LNCAP (cell line): ENCODE results near the gene CAPZA2.

Experiments used
- CTCF ChIP-seq: fragments of 450-650 bp; IDR thresholded peaks from 2 replicates; pipeline ENCODE4 v1.5.1; 2017; ENCODE audit warnings: mild to moderate bottlenecking

The CAPZA2 gene

GRCh38 chr7:116862234-116862950 is at the start of gene CAPZA2:
CAPZA2 (plus strand) TSS chr7:116862587; CDS start chr7:116862612, 25 bp downstream.
- no peak for TF ChIP-seq CTCF

- no peak for TF ChIP-seq CTCF
Measured at GRCh38 chr7:116812860-116813259, 49.5 kb upstream of the CAPZA2 start.

GRCh38 chr7:116815041-116815440 is 47.3 kb upstream of the CAPZA2 start:
- no peak for TF ChIP-seq CTCF

GRCh38 chr7:116820149-116820548 is 42.2 kb upstream of the CAPZA2 start:
- no peak for TF ChIP-seq CTCF

- no peak for TF ChIP-seq CTCF
Measured at GRCh38 chr7:116824449-116824848, 37.9 kb upstream of the CAPZA2 start.

- no peak for TF ChIP-seq CTCF
Measured at GRCh38 chr7:116828281-116828680, 34.1 kb upstream of the CAPZA2 start.

GRCh38 chr7:116829041-116829440 is 33.3 kb upstream of the CAPZA2 start:
- no peak for TF ChIP-seq CTCF

GRCh38 chr7:116829493-116829892 is 32.9 kb upstream of the CAPZA2 start:
- TF ChIP-seq CTCF = no peak
